Activated naive CD8-positive, alpha-beta T cell treated with anti-CD3 and anti-CD28 coated beads, Interleukin-2, amount 10 ng/mL, durations not matched to agents 7 days and 5 days (primary cell): ENCODE measurements around the gene GPR61. TPM values are rescaled to one million over a fixed set of nuclear protein-coding genes. Genes with fewer than 3 reads are reported as not detected.

ENCODE experiments used
- ATAC-seq: fragments of 150-1000 bp; cut with Tn5 transposase; one replicate; pipeline ENCODE4 v1.10.0; 2021; ENCODE audit warnings: low read depth, moderate library complexity
- POLR2A ChIA-PET: fragments of 350-600 bp; sonication (Branson Sonifier 250); formaldehyde crosslinking; loops from one replicate; lab custom pipeline; 2021; ENCODE audit warnings: antibody characterized with exemption; lab: Charles Lee
- DNase-seq: peaks from one replicate; pipeline ENCODE4 v3.0.0; 2021
- H3K27ac Mint-ChIP-seq: one replicate; pipeline ENCODE4 v1.8.0; 2022; ENCODE audit warnings: mild to moderate bottlenecking, mixed read lengths
- H3K27me3 Mint-ChIP-seq: one replicate; pipeline ENCODE4 v1.8.0; 2022; ENCODE audit warnings: mild to moderate bottlenecking, moderate library complexity, mixed read lengths
- H3K36me3 Mint-ChIP-seq: one replicate; pipeline ENCODE4 v1.8.0; 2021; ENCODE audit warnings: mild to moderate bottlenecking, mixed read lengths
- H3K4me1 Mint-ChIP-seq: one replicate; pipeline ENCODE4 v1.8.0; 2021; ENCODE audit warnings: mixed read lengths
- H3K4me3 Mint-ChIP-seq: one replicate; pipeline ENCODE4 v1.8.0; 2022; ENCODE audit warnings: mild to moderate bottlenecking, moderate library complexity, mixed read lengths
- H3K9me3 Mint-ChIP-seq: one replicate; pipeline ENCODE4 v1.8.0; 2021; ENCODE audit warnings: mixed read lengths
- total RNA-seq, 2 experiments: library from RNA; stranded (reverse); gene quantifications; one replicate each; pipeline ENCODE4 v1.2.3, GENCODE V29; 2021

Gene GPR61
- total RNA-seq, 2 experiments from 2014 or later = 0.39 TPM; not detected in 1

GRCh38 chr1:109499661-109500536 is 39.8 kb upstream of the GPR61 start:
- POLR2A ChIA-PET = interaction anchor here (0.6 to 17.7 kb wide), 5 partner anchors 10 to 32 kb away, joined by 3 to 212 read pairs (median 4); partner anchors contain the start of genes AMIGO1 and ATXN7L2

GRCh38 chr1:109500941-109501381 is 38.7 kb upstream of the GPR61 start:
- Mint-ChIP-seq H3K27ac (peak overlapping the region; percentile 99), H3K36me3 (peaks cover 18% of the 10 kb centered on the region), H3K27me3 (no peaks in the 10 kb centered on the region), H3K9me3 (no peaks in the 10 kb centered on the region), H3K4me1 (peaks cover 78% of the 10 kb centered on the region), H3K4me3 (peak overlapping the region; percentile 81)
- no peak for DNase-seq
- POLR2A ChIA-PET = interaction anchor here (1.2 to 17.7 kb wide), 2 partner anchors 10 to 31 kb away, joined by 4 to 212 read pairs; no protein-coding TSS in a partner anchor
- ATAC-seq = no peak

More at GRCh38 chr1:109499661-109500536, 39.8 kb upstream of the GPR61 start:
- ATAC-seq (peak; percentile 20), DNase-seq (peak; percentile 67)
- H3K36me3 Mint-ChIP-seq = peaks cover 22% of the 10 kb centered on the region
- peak overlapping the region; percentile 99 for H3K27ac Mint-ChIP-seq
- H3K4me3 Mint-ChIP-seq = peak overlapping the region; percentile 81
- peaks cover 79% of the 10 kb centered on the region for H3K4me1 Mint-ChIP-seq
- H3K9me3 Mint-ChIP-seq = no peaks in the 10 kb centered on the region
- no peaks in the 10 kb centered on the region for H3K27me3 Mint-ChIP-seq

GRCh38 chr1:109501644-109502363 is 37.9 kb upstream of the GPR61 start:
- Mint-ChIP-seq H3K9me3 (no peaks in the 10 kb centered on the region), H3K4me3 (peak overlapping the region; percentile 81), H3K27me3 (no peaks in the 10 kb centered on the region), H3K36me3 (peaks cover 13% of the 10 kb centered on the region), H3K4me1 (peaks cover 73% of the 10 kb centered on the region), H3K27ac (peak overlapping the region; percentile 99)
- DNase-seq (peak; percentile 41), ATAC-seq (peak; percentile 40)
- POLR2A ChIA-PET = interaction anchor here (1.2 to 17.7 kb wide), 7 partner anchors 8 to 219 kb away, joined by 4 to 212 read pairs (median 7); partner anchors contain the start of genes ATXN7L2, CYB561D1 and PSRC1

- POLR2A ChIA-PET = interaction anchor here (0.8 to 17.7 kb wide), 8 partner anchors 8 to 219 kb away, joined by 4 to 212 read pairs (median 6); partner anchors contain the start of genes ATXN7L2, CYB561D1 and PSRC1
- peaks cover 16% of the 10 kb centered on the region for H3K36me3 Mint-ChIP-seq
These were observed 37.3 kb upstream of the GPR61 start for GRCh38 chr1:109502364-109502851.

GRCh38 chr1:109503935-109504334 is 35.7 kb upstream of the GPR61 start:
- no peak for DNase-seq
- peak overlapping the region; percentile 82 for H3K27ac Mint-ChIP-seq
- H3K9me3 Mint-ChIP-seq = no peaks in the 10 kb centered on the region
- peaks cover 72% of the 10 kb centered on the region for H3K4me1 Mint-ChIP-seq
- peak overlapping the region; percentile 68 for H3K4me3 Mint-ChIP-seq
- ATAC-seq = no peak
- POLR2A ChIA-PET = interaction anchor here (0.9 to 17.7 kb wide), 7 partner anchors 10 to 44 kb away, joined by 3 to 212 read pairs (median 3); partner anchors contain the start of genes ATXN7L2, CYB561D1 and GNAI3
- peaks cover 14% of the 10 kb centered on the region for H3K36me3 Mint-ChIP-seq
- peaks cover 3% of the 10 kb centered on the region for H3K27me3 Mint-ChIP-seq

More at GRCh38 chr1:109502364-109502851, 37.3 kb upstream of the GPR61 start:
- peak; percentile 43 for DNase-seq
- Mint-ChIP-seq H3K4me3 (peak overlapping the region; percentile 81), H3K4me1 (peaks cover 74% of the 10 kb centered on the region), H3K27me3 (no peaks in the 10 kb centered on the region), H3K9me3 (no peaks in the 10 kb centered on the region), H3K27ac (peak overlapping the region; percentile 99)
- peak; percentile 82 for ATAC-seq

GRCh38 chr1:109504974-109505373 is 34.7 kb upstream of the GPR61 start:
- DNase-seq (no peak), ATAC-seq (no peak)
- peaks cover 6% of the 10 kb centered on the region for H3K27me3 Mint-ChIP-seq
- no peaks in the 10 kb centered on the region for H3K9me3 Mint-ChIP-seq
- peak overlapping the region; percentile 42 for H3K27ac Mint-ChIP-seq
- POLR2A ChIA-PET = interaction anchor here (0.6 to 17.7 kb wide), 7 partner anchors 10 to 295 kb away, joined by 3 to 212 read pairs (median 3); partner anchors contain the start of genes ATXN7L2 and GNAI3
- peaks cover 67% of the 10 kb centered on the region for H3K4me1 Mint-ChIP-seq
- no peak overlapping the region for H3K4me3 Mint-ChIP-seq
- H3K36me3 Mint-ChIP-seq = peaks cover 13% of the 10 kb centered on the region

- DNase-seq (no peak), ATAC-seq (no peak)
- peak overlapping the region; percentile 64 for H3K27ac Mint-ChIP-seq
- peaks cover 50% of the 10 kb centered on the region for H3K4me1 Mint-ChIP-seq
- H3K4me3 Mint-ChIP-seq = peak overlapping the region; percentile 83
- no peaks in the 10 kb centered on the region for H3K9me3 Mint-ChIP-seq
- H3K27me3 Mint-ChIP-seq = peaks cover 22% of the 10 kb centered on the region
- POLR2A ChIA-PET = interaction anchor here (1.2 to 1.9 kb wide), 3 partner anchors 20 to 24 kb away, joined by 4 to 14 read pairs (median 6); no protein-coding TSS in a partner anchor
- peaks cover 10% of the 10 kb centered on the region for H3K36me3 Mint-ChIP-seq
These were observed 31.4 kb upstream of the GPR61 start for GRCh38 chr1:109508001-109508872.

GRCh38 chr1:109508873-109509175 is 30.8 kb upstream of the GPR61 start:
- H3K27ac Mint-ChIP-seq = peak overlapping the region; percentile 64
- H3K27me3 Mint-ChIP-seq = peaks cover 22% of the 10 kb centered on the region
- POLR2A ChIA-PET = interaction anchor here (1.3 to 2.8 kb wide), 4 partner anchors 10 to 24 kb away, joined by 4 to 16 read pairs (median 10); no protein-coding TSS in a partner anchor
- peak overlapping the region; percentile 83 for H3K4me3 Mint-ChIP-seq
- H3K4me1 Mint-ChIP-seq = peaks cover 49% of the 10 kb centered on the region
- ATAC-seq (no peak), DNase-seq (no peak)
- H3K9me3 Mint-ChIP-seq = no peaks in the 10 kb centered on the region
- peaks cover 10% of the 10 kb centered on the region for H3K36me3 Mint-ChIP-seq

- Mint-ChIP-seq H3K27me3 (peaks cover 22% of the 10 kb centered on the region), H3K4me1 (peaks cover 45% of the 10 kb centered on the region), H3K36me3 (peaks cover 9% of the 10 kb centered on the region), H3K9me3 (no peaks in the 10 kb centered on the region), H3K27ac (peak within 1 kb of the TSS; percentile 64), H3K4me3 (peak within 1 kb of the TSS; percentile 91)
- ATAC-seq (peak; percentile 50), DNase-seq (peak; percentile 79)
- POLR2A ChIA-PET = interaction anchor here (1.0 to 2.8 kb wide), 6 partner anchors 10 to 26 kb away, joined by 3 to 16 read pairs (median 6); partner anchors contain the start of gene ATXN7L2
These were observed 30.2 kb upstream of the GPR61 start, which contains the start of gene AMIGO1 for GRCh38 chr1:109509176-109510134. AMIGO1 (minus strand) TSS chr1:109509727; CDS start chr1:109508912, 815 bp downstream.

- ATAC-seq (no peak), DNase-seq (no peak)
- peaks cover 28% of the 10 kb centered on the region for H3K4me1 Mint-ChIP-seq
- H3K36me3 Mint-ChIP-seq = no peaks in the 10 kb centered on the region
- no peaks in the 10 kb centered on the region for H3K9me3 Mint-ChIP-seq
- no peak overlapping the region for H3K27ac Mint-ChIP-seq
- POLR2A ChIA-PET = interaction anchor here (0.7 to 1.3 kb wide), 3 partner anchors 17 to 327 kb away, joined by 3 to 5 read pairs (median 4); partner anchors contain the start of gene CYB561D1
- peaks cover 22% of the 10 kb centered on the region for H3K27me3 Mint-ChIP-seq
- no peak overlapping the region for H3K4me3 Mint-ChIP-seq
These were observed 26.5 kb upstream of the GPR61 start for GRCh38 chr1:109513110-109513710.
